Fibroblast of the aortic adventitia (primary cell): ENCODE results near the gene GRID2IP. TPM values are rescaled to one million over a fixed set of nuclear protein-coding genes. Genes with fewer than 3 reads are reported as not detected.

ENCODE experiments used
- DNase-seq: peaks from one replicate; pipeline ENCODE4 v3.0.0-alpha.2; 2010; ENCODE audit warnings: low read depth
- H3K4me3 ChIP-seq: 2 replicates; pipeline ENCODE4 v1.5.1; 2011; ENCODE audit warnings: low read depth, mild to moderate bottlenecking, control low read depth, low read length, moderate library complexity
- total RNA-seq: library from RNA; depleted of rRNA; stranded (reverse); fragments of >200 nt; gene quantifications from 2 replicates; pipeline ENCODE4 v1.2.3, GENCODE V29; 2012; ENCODE audit warnings: low replicate concordance
- TF ChIP-seq, protein P1 (sequence below): IDR thresholded peaks from 2 replicates; pipeline ENCODE4 v1.5.1; 2011; ENCODE audit warnings: mild to moderate bottlenecking, low read length, control low read depth, inconsistent platforms; ENCODE audit not compliant: insufficient read depth

Gene GRID2IP
- total RNA-seq, 1 donor: not detected

DNA sequence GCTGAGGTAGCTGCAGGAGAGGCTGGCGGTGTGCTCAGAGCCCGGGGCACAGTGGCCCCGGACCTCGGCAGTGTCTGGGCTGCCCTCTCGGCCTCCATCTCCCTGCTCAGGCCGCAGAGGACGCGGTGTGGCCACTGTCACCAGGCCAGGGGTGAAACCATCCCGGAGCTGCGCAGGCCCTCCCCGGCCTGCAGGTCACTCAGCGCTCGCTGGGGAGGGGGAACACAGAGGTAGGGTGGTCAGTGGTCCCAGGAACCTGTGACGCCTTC, 53.7 kb downstream of the GRID2IP start:
- no peak for DNase-seq
- TF ChIP-seq, protein P1, sequence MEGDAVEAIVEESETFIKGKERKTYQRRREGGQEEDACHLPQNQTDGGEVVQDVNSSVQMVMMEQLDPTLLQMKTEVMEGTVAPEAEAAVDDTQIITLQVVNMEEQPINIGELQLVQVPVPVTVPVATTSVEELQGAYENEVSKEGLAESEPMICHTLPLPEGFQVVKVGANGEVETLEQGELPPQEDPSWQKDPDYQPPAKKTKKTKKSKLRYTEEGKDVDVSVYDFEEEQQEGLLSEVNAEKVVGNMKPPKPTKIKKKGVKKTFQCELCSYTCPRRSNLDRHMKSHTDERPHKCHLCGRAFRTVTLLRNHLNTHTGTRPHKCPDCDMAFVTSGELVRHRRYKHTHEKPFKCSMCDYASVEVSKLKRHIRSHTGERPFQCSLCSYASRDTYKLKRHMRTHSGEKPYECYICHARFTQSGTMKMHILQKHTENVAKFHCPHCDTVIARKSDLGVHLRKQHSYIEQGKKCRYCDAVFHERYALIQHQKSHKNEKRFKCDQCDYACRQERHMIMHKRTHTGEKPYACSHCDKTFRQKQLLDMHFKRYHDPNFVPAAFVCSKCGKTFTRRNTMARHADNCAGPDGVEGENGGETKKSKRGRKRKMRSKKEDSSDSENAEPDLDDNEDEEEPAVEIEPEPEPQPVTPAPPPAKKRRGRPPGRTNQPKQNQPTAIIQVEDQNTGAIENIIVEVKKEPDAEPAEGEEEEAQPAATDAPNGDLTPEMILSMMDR: no peak
- H3K4me3 ChIP-seq: no peak overlapping the region

DNA sequence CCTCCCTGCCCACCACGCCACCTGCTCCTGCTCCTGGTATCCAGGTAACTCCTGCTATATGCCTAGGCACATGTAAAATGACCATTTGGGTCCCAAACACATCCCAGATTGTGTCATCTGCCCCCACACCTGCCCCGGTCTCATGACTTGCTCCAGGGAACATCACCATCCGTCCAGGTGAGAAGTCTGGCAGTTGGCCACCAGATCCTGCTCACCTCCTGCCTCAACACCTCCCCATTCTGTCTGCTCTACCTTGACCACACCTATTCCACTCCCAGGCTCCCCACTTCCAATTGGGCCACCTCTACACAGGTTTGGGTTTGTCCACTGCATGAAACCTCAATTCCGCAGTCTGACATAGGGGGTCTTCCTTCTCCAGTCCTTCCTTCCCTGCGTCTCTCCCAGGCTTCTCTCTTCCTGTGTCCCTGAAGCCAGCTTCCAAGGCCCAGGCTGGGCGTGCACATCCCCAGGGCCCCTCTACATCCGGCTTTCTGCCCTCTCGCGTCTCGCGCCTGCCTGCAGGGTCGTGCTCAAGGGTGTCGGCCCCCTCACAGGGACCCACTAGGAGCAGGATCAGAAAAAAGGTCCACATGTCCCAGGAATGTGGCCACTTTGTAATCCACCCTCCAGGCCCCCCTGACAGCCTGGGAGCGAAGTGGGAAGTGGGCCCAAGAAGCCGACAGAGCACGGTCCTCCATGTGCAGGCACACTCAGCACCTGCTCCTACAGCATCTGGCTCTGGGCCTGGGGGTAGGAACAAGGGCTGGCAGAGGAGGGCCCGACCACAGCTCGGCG, 54.2 kb downstream of the GRID2IP start:
- TF ChIP-seq, protein P1: no peak
- DNase-seq: no peak
- H3K4me3 ChIP-seq: no peak overlapping the region

- DNase-seq: peak; percentile 21
- TF ChIP-seq, protein P1: no peak
- H3K4me3 ChIP-seq: no peak overlapping the region
Observed at GRCh38 chr7:6495597-6496262, 55.5 kb downstream of the GRID2IP start.

DNA sequence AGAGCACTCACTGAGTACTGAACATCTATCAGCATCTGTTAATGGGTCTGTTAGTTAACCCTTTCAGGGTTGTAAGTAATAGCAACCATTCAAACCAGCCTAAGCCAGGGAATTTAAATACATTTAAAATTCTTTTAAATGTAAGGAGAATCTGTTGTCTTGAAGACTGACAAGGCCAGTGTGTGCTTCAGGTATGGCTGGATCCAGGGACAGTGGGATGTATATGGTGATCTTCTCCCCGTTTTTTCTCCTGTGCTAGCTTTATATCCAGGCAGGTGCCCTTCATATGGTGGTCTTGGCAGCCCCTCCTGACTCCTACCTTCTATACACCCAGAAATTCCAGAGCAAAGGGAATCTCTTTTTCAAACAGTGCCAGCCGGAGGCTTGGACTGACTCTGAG, 56.9 kb downstream of the GRID2IP start:
- TF ChIP-seq, protein P1: no peak
- no peak for DNase-seq
- H3K4me3 ChIP-seq: no peak overlapping the region

DNA sequence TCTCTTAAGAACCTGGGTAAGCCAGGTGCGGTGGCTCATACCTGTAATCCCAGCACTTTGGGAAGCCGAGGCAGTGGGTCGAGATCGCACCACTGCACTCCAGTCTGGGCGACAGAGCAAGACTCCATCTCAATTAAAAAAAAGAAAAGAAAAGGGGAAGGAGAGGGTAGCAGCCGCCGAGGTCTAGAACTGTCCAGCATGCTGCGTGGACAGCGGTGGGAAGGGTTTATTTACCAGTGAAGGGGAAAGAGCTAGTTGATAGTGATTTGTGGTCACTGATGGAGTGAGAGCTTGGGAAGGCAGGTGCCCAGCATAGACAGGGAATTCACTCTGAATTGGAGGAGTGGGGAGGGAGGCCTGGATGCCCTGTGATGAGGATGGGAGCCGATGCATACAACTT, 60.1 kb downstream of the GRID2IP start:
- DNase-seq: no peak
- no peak overlapping the region for H3K4me3 ChIP-seq
- TF ChIP-seq, protein P1: no peak

- no peak overlapping the region for H3K4me3 ChIP-seq
- DNase-seq: no peak
- TF ChIP-seq, protein P1: no peak
Observed at GRCh38 chr7:6489612-6490011, 61.6 kb downstream of the GRID2IP start.

- no peak for DNase-seq
- no peak overlapping the region for H3K4me3 ChIP-seq
- TF ChIP-seq, protein P1: no peak
Observed at GRCh38 chr7:6487184-6487545, 64.1 kb downstream of the GRID2IP start.
